GM18951 (cell line): ENCODE data around the gene WHRN.

ENCODE experiments used
- POLR2A ChIP-seq: IDR thresholded peaks from 4 replicates; pipeline ENCODE4 v1.6.1; 2011; ENCODE audit warnings: mild to moderate bottlenecking; ENCODE audit not compliant: insufficient read length, insufficient read depth; ENCODE audit errors: extremely low read depth
- in situ Hi-C: fragments of 300-500 bp; cut with MboI; formaldehyde crosslinking; loops from one replicate; pipeline ENCODE4 v1.12.0; 2022; ENCODE audit warnings: low sequenced_read_pairs, mixed read lengths, inconsistent platforms; ENCODE audit not compliant: unreplicated experiment

WHRN gene

GRCh38 chr9:114505187-114506081 is at the start of gene WHRN:
Gene WHRN, minus strand, starts transcription at chr9:114505473. Its CDS starts 672 bp downstream, at chr9:114504801.
- in situ Hi-C loops, result no loop called here

GRCh38 chr9:114553202-114553601 is 47.9 kb upstream of the WHRN start:
- in situ Hi-C loops, result no loop called here

More at GRCh38 chr9:114505187-114506081, at the start of gene WHRN:
- TF ChIP-seq POLR2A, result no peak

DNA sequence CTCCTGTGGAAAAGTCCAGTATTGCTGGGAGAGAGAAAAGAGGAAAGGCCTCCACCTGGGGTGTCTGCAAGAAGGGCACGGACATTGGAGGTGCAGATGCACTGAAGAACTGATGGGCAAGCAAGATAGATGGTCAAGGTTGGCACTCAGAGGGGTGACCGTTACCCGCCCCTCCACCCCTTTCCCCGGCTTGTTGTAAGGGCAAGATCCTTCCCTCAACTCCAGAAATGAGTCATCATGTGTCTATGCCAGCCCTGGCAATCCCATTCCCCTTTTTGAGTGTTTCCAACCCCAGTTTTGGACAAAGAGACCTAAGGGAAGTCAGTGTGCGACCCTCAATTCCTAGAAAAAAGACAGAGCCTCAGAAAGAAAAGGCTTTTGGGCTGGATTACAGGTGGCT is 47.4 kb upstream of the WHRN start:
- no peak for TF ChIP-seq POLR2A
- in situ Hi-C loops, result no loop called here

More at GRCh38 chr9:114553202-114553601, 47.9 kb upstream of the WHRN start:
- no peak for TF ChIP-seq POLR2A

DNA sequence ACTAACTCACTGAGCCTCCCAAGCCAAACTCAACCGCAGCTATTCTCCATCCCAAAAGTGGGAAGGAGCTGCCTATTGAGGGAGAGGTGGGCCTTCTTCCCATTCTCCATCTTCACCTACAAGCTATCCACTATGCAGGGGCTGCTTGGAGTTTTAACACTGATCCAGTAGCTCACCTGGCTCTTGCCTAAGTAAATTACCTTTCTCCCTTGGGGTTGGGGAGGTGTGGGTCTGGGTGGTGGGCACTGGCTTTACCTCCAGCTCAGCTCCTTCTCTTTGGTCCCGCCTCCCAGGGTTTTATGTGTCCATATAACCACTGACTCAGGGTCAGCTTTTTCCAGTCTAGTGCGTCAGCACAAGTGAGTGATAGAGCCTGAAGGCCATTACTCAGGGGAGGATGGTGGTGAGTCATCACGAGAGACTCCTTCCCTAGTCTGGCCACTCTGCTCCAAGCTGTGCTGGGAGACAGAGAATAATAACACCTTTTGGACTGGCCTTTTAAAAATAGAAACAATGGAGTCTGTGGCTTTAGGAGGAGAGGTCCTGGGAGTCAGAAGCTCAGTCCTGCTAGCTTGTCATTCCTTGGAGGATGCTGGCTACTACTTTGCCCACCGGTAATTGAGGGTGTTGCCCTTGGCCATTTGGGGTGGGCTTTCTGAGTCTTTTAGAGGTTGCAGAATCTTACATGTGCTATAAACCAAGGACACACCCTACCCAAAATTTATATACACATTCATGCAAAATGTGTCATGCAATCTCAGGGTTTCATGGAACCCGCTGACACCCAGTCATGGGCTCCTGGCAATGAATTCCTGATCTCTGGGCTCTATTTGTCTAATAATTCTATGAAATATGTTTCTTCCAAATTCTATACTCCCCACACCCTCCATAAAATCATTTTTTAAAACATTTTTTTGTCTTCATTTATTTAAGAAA is 46.7 kb upstream of the WHRN start:
- TF ChIP-seq POLR2A, result no peak
- in situ Hi-C loops, result no loop called here

DNA sequence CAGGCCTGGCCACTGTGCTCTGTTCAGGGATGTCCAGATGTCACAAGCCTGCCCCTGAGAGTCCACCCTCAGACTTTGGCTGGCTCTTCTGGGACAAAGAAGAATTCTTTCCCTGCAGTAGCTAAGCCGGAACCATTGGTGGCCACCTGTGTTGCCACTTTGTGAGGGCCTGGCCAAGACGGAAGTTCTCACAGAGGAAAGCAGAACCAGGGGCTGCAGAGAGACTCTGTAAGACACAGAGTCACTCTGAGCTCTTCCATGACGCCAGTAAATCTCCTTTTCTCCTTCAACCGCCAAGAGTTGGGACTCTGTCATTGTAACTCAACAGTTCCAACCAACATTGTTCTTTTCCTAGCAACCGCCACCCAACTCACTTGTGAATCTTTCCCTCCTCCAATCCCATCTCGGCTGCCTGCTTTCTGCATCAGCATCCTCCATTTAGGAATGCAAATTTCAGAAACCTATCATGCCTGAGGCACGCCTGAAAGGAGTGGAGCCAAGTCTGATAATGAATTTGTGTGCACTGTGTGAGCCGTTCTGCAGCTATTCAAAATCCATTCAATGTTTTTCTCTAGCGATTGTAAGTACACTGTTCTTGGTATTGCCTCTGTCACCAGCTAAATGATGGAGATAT is 44.5 kb upstream of the WHRN start:
- no peak for TF ChIP-seq POLR2A
- in situ Hi-C loops, result no loop called here

DNA sequence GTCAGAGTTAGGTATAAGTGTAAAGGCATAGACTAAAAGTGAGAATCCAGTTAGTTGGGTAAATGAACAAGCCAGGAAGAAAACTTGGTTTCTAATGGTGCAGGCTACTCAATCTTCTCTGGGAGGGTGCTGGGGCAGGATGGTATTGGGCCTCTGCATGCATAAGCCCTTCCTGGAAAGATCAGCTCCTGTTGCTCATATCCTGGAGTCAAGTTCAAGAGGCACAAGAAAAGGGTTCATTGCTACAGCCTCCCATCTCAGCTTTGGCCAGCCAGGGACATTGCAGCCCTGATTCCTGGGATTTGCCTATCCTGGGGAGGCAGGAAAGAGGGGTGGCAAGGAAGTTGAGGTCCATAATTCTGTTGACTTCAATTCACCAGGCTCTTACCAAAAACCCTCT is 41.6 kb upstream of the WHRN start:
- TF ChIP-seq POLR2A, result no peak
- in situ Hi-C loops, result no loop called here

DNA sequence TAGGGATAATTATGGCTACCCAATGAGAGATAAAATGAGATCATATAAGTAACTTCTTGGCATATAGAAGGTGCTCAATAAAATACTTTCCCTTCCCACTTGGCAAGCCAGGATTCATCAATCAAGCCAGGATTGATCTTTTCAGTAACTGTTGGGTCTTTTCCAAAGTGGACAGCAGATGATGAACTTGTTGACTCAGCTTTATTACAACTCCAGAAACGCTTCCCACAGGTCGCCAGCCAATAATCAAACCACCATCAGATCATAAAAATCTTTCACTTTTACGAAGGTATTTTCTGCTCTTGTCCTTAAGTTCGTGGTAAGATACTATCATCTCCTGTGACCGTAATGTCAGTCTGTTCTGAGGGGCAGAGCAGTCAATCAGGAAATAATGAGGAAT is 39.8 kb upstream of the WHRN start:
- in situ Hi-C loops, result no loop called here
- no peak for TF ChIP-seq POLR2A

DNA sequence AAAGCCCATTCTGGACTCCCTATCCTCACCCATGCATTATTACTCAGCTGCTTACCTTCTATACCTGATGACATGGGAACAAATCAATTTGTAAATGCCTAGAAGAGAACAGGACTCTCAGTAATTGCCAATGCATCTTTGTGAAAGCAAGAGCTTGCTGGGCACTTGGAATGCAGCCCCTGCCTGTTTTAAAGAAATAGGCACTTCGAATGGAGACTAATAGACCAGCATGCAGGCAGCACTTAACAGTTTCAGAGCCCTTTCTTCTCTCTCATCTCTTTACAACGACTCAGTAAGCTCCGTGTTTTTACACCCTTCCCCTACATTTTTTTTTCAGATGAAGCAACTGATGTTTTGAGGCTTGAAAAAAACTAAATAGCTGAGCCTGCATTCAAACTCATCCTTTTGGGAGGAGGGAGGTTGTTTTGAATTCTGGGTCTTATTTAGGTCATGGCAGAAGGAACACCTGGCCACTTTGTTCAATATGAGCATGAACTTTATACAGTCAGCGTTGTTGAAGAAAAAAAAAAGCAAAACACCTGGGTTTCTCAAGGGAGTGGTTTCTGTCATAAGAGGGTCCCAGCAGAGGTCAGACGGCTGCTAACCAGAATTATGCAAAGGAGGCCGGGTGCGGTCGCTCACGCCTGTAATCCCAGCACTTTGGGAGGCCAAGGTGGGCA is 34.6 kb upstream of the WHRN start:
- no peak for TF ChIP-seq POLR2A
- in situ Hi-C loops, result no loop called here

DNA sequence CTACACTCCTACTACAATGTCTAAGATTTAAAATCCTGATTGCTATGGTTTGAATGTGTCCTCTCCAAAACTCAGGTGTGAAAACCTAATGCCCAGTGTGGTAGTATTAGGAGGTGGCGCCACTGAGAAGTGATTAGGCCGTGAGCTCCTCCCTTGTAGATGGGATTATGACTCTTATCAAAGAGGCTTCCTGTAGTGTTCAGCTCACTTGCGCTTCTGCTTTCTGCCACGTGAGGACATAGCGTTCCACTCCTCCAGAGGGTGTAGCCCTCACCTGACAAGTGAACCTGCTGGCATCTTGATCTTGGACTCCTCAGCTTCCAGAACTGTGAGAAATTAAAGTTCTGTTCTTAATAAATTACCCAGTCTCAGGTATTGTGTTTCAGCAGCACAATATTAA is 33.0 kb upstream of the WHRN start:
- in situ Hi-C loops, result no loop called here
- no peak for TF ChIP-seq POLR2A

- in situ Hi-C loops, result no loop called here
Measured at GRCh38 chr9:114532561-114533237, 27.4 kb upstream of the WHRN start.

DNA sequence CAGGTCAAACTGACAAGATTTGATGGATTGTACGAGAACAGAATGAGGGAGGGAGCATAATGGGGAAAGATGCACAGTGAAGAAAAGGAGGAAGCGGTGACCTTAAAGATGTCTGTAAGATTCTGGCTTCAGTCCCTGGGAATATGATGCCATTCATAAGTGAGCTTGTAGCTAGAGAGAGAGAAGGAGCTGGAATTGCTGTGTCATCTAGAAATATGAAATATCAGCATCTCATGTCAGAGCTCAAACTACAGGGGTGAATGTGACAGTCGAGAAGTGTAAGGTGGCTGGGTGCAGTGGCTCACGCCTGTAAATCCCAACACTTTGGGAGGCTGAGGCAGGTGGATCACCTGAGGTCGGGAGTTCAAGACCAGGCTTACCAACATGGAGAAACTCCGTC is 24.0 kb upstream of the WHRN start:
- no peak for TF ChIP-seq POLR2A
- in situ Hi-C loops, result no loop called here

More at GRCh38 chr9:114532561-114533237, 27.4 kb upstream of the WHRN start:
- TF ChIP-seq POLR2A, result no peak

DNA sequence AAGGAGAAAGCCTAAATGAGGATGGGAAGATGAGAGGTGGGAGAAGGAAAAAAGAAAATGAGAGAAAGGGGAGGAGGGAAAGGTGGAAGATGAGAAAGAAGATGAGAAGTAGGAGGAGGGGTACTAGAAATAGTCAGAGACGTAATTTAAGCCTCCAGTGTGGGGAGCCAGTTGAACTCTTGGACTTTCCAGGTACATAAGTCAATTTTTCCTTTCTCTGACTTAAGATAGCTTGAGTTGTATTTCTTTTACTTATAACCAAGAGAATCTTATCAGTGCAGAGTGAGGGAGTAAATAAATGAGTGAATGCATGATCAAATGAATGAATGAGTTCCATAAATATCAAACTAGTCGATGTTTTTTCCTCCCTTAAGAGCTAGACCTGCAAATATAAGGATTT is 21.5 kb upstream of the WHRN start:
- TF ChIP-seq POLR2A, result no peak
- in situ Hi-C loops, result no loop called here
